Activated CD8-positive, alpha-beta memory T cell treated with anti-CD3 and anti-CD28 coated beads, Interleukin-2, amount 50 U/mL, for 4 hours (primary cell): Measurements from ENCODE around the gene USP3.

ENCODE experiments used
- DNase-seq: peaks from one replicate; pipeline ENCODE4 v3.0.0-alpha.2; 2020

The USP3 gene

GRCh38 chr15:63595688-63596087 is 91.3 kb downstream of the USP3 start:
- no peak for DNase-seq

- DNase-seq, result no peak
Measured at GRCh38 chr15:63596676-63597037, 92.3 kb downstream of the USP3 start.

- no peak for DNase-seq
Measured at GRCh38 chr15:63597038-63597790, 92.8 kb downstream of the USP3 start, which contains the start of gene FBXL22. Gene FBXL22 (plus strand): TSS chr15:63597387. CDS start chr15:63597393, 6 bp downstream.

- no peak for DNase-seq
Measured at GRCh38 chr15:63597821-63598220, 93.4 kb downstream of the USP3 start.

GRCh38 chr15:63598473-63599400 is 94.3 kb downstream of the USP3 start:
- no peak for DNase-seq

- peak; percentile 41 for DNase-seq
Measured at GRCh38 chr15:63599401-63600000, 95.1 kb downstream of the USP3 start.

- DNase-seq, result peak; percentile 38
Measured at GRCh38 chr15:63600001-63600615, 95.7 kb downstream of the USP3 start.

GRCh38 chr15:63600616-63601025 is 96.2 kb downstream of the USP3 start:
- peak; percentile 92 for DNase-seq

GRCh38 chr15:63601026-63601703 is 96.8 kb downstream of the USP3 start:
- peak; percentile 53 for DNase-seq

GRCh38 chr15:63601704-63602185 is 97.4 kb downstream of the USP3 start:
- no peak for DNase-seq

GRCh38 chr15:63602595-63602994 is 98.2 kb downstream of the USP3 start:
- no peak for DNase-seq

- no peak for DNase-seq
Measured at GRCh38 chr15:63603516-63603915, 99.1 kb downstream of the USP3 start.

GRCh38 chr15:63604281-63604680 is 99.9 kb downstream of the USP3 start:
- DNase-seq, result no peak

GRCh38 chr15:63605036-63605435 is 100.6 kb downstream of the USP3 start:
- DNase-seq, result no peak

- peak; percentile 50 for DNase-seq
Measured at GRCh38 chr15:63605816-63606215, 101.4 kb downstream of the USP3 start.

- DNase-seq, result no peak
Measured at GRCh38 chr15:63606308-63606707, 101.9 kb downstream of the USP3 start.

GRCh38 chr15:63608989-63609388 is 104.6 kb downstream of the USP3 start:
- DNase-seq, result no peak

- no peak for DNase-seq
Measured at GRCh38 chr15:63609448-63609847, 105.1 kb downstream of the USP3 start.

GRCh38 chr15:63610209-63610841 is 105.9 kb downstream of the USP3 start:
- peak; percentile 74 for DNase-seq

- DNase-seq, result no peak
Measured at GRCh38 chr15:63611177-63611576, 106.8 kb downstream of the USP3 start.

- no peak for DNase-seq
Measured at GRCh38 chr15:63612300-63612699, 107.9 kb downstream of the USP3 start.

- no peak for DNase-seq
Measured at GRCh38 chr15:63615935-63616334, 111.5 kb downstream of the USP3 start.
